Prostate gland (tissue), 2 donors: ENCODE data around the gene ACTG1.

Experiments used
- CTCF ChIP-seq, 4 experiments: fragments of 200-600 bp in 2 of 4; fragments of 450-650 bp in 2 of 4; sonication (generic) in 2 of 4; IDR thresholded peaks; 1 replicate in 3 of 4; 2 replicates in 1 of 4; pipeline ENCODE4 v1.5.1; 2016 to 2019; ENCODE audit warnings: antibody characterized with exemption in 4 of 4, mild to moderate bottlenecking in 2 of 4, moderate library complexity in 2 of 4
- POLR2AphosphoS5 ChIP-seq: sonication (generic); formaldehyde crosslinking; IDR thresholded peaks from one replicate; pipeline ENCODE4 v1.6.1; 2017; ENCODE audit warnings: antibody characterized with exemption

DNA sequence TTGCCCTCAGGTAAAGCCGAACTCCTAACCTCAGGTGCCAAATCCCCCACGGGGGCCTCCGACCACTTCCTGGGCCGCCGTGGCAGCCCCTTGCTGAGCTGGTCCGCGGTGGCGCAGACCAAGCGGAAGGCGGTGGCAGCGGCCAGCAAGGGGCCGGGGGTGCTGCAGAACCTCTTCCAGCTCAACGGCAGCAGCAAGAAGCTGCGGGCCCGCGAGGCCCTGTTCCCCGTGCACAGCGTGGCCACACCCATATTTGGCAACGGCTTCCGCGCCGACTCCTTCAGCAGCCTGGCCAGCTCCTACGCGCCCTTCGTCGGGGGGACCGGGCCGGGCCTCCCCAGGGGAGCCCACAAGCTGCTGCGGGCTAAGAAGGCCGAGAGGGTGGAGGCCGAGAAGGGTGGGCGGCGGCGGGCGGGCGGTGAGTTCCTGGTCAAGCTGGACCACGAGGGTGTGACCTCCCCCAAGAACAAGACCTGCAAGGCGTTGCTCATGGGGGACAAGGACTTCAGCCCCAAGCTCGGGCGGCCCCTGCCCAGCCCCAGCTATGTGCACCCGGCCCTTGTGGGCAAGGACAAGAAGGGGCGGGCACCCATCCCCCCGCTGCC lies 51.6 kb downstream of the ACTG1 start:
- TF ChIP-seq POLR2AphosphoS5 (no peak), CTCF (IDR thresholded peaks at IDR 0.05) (no peak)
